ENCODE results near the gene PRMT1. TPM values are rescaled to one million over a fixed set of nuclear protein-coding genes. Genes with fewer than 3 reads are reported as not detected.

PRMT1 gene
- total and polyA plus RNA-seq, 9 of the 15 experiments (the other 6 are each of a cell fraction or from before 2014, with no cell fraction given): 13.3 to 464 (median 326) TPM

GRCh38 chr19:49665351-49666119, 11.5 kb upstream of the PRMT1 start, which contains the start of the genes BCL2L12 and IRF3 (continued):
- TF ChIP-seq, protein P1, sequence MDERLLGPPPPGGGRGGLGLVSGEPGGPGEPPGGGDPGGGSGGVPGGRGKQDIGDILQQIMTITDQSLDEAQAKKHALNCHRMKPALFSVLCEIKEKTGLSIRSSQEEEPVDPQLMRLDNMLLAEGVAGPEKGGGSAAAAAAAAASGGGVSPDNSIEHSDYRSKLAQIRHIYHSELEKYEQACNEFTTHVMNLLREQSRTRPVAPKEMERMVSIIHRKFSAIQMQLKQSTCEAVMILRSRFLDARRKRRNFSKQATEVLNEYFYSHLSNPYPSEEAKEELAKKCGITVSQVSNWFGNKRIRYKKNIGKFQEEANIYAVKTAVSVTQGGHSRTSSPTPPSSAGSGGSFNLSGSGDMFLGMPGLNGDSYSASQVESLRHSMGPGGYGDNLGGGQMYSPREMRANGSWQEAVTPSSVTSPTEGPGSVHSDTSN (CRISPR knock-in tag; IDR thresholded peaks at IDR 0.05; ENCODE audit: low read depth): no peak
- TF ChIP-seq, protein P1 (tag; conservative IDR thresholded peaks at IDR 0.05; ENCODE audit: low read depth): no peak
- TF ChIP-seq ZBTB11 (CRISPR knock-in tag; IDR thresholded peaks at IDR 0.05): 0 out of 6 replicates have a peak, but pooled peaks of 1 of the 3 experiments have one; percentile 14
- TF ChIP-seq, protein P2, sequence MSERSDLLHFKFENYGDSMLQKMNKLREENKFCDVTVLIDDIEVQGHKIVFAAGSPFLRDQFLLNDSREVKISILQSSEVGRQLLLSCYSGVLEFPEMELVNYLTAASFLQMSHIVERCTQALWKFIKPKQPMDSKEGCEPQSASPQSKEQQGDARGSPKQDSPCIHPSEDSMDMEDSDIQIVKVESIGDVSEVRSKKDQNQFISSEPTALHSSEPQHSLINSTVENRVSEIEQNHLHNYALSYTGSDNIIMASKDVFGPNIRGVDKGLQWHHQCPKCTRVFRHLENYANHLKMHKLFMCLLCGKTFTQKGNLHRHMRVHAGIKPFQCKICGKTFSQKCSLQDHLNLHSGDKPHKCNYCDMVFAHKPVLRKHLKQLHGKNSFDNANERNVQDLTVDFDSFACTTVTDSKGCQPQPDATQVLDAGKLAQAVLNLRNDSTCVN (CRISPR knock-in tag; IDR thresholded peaks at IDR 0.05): peak; percentile 72; the same call in 1 of the 2 replicates
- TF ChIP-seq SRF (CRISPR knock-in tag; IDR thresholded peaks at IDR 0.05): peak; percentile 99 to 100
- TF ChIP-seq RBBP5 (IDR thresholded peaks at IDR 0.05; ENCODE audit: borderline replicate concordance, insufficient read depth, low read length, poor library complexity, severe bottlenecking): no peak
- TF ChIP-seq RBFOX2 (IDR thresholded peaks at IDR 0.05; ENCODE audit: low read depth, low read length): peak; percentile 93
- no peak for TF ChIP-seq ESRRB (CRISPR knock-in tag; IDR thresholded peaks at IDR 0.05; ENCODE audit: borderline replicate concordance)
- peak; percentile 95 for TF ChIP-seq ZSCAN29 (IDR thresholded peaks at IDR 0.05)
